ENCODE data around the gene FAM110C.

GRCh38 chr2:40465-40864 is 5.8 kb downstream of the FAM110C start:
- TF ChIP-seq REST (IDR thresholded peaks at IDR 0.05; ENCODE audit: insufficient read depth in 1 of 2, low read depth in 2 of 2, low read length in 2 of 2) (no peak), SIN3A (IDR thresholded peaks at IDR 0.05; ENCODE audit: borderline replicate concordance, insufficient read depth, low read length) (no peak), TAF1 (IDR thresholded peaks at IDR 0.05; ENCODE audit: borderline replicate concordance, insufficient read depth, low read length) (no peak)

Measured in PFSK-1 (cell line).